BJ (cell line): ENCODE results near the gene MAN2A2. TPM values are rescaled to one million over a fixed set of nuclear protein-coding genes. Genes with fewer than 3 reads are reported as not detected.
A peak's percentile ranks its signal among the peaks of the same experiment; 100 is the strongest.

Experiments used
- CTCF ChIA-PET: fragments of 350-600 bp; formaldehyde crosslinking; extraction: SDS; loops from one replicate; lab custom pipeline; 2021; ENCODE audit warnings: antibody characterized with exemption, inconsistent platforms; lab: Yijun Ruan, JAX
- POLR2A ChIA-PET: fragments of 300-600 bp; sonication (Branson Sonifier 250); formaldehyde crosslinking; extraction: SDS; loops from one replicate; lab custom pipeline; 2021; ENCODE audit warnings: antibody characterized with exemption; lab: Charles Lee
- DNase-seq: peaks from one replicate; pipeline ENCODE4 v3.0.0-alpha.2; 2011; ENCODE audit warnings: low read depth
- H3K27me3 ChIP-seq: 2 replicates; pipeline ENCODE4 v1.6.0; 2011; ENCODE audit warnings: low read length; ENCODE audit not compliant: control insufficient read depth, insufficient read depth
- H3K36me3 ChIP-seq: 2 replicates; pipeline ENCODE4 v1.5.1; 2011; ENCODE audit warnings: low read length; ENCODE audit not compliant: control insufficient read depth, insufficient read depth
- H3K4me3 ChIP-seq: 2 replicates; pipeline ENCODE4 v1.5.1; 2011; ENCODE audit warnings: low read depth, mild to moderate bottlenecking, control low read depth, low read length
- CTCF ChIP-seq: IDR thresholded peaks from 2 replicates; pipeline ENCODE4 v1.5.1; 2011; ENCODE audit warnings: low read depth, mild to moderate bottlenecking, control low read depth, inconsistent platforms, low read length, moderate library complexity; ENCODE audit not compliant: insufficient read depth
- polyA plus RNA-seq: library from polyadenylated mRNA; depleted of rRNA; stranded (reverse); fragments of >200 nt; gene quantifications from 2 replicates; pipeline ENCODE4 v1.2.3, GENCODE V29; 2011

Gene MAN2A2
- polyA plus RNA-seq, 1 experiment: 40.4 TPM

DNA sequence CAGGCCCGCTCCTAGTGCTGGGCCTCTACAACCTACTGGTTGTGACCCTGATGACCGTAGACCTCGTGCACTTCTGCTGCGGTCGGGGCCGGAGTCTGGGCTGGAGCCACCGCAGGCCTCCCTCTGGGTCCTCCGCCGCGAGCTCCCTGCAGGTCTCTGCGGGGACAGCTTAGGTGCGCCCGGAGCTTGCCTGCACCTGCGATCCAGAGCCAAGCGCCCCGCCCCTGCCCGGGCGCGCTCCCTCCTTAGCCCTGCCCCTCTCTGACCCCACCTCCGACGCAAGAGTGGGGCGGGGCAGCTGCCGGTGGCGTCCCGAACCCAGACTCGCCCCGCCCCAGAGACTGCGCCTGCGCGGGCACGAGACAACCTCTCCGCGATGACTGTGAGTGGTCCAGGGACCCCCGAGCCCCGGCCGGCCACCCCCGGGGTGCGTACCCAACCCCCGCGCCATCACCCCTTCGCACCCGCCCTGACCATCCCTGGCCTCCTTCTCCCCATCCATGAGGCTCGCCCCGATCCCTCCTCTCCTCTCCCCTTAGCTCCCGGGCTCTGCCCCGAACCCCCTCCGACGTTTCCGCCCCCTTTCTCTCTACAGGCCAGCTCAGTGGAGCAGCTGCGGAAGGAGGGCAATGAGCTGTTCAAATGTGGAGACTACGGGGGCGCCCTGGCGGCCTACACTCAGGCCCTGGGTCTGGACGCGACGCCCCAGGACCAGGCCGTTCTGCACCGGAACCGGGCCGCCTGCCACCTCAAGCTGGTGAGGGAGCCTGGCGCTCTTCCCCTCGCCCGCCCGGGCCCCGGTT is 32.0 kb downstream of the MAN2A2 start, which contains the start of gene UNC45A:
Gene UNC45A (plus strand): TSS at position 337 of the 803 bp plus-strand sequence. CDS start 40 bp downstream, at position 377.
- DNase-seq: no peak
- H3K27me3 ChIP-seq: no peaks in the 10 kb centered on the region
- POLR2A ChIA-PET: interaction anchor here (0.5 to 1.0 kb wide), 2 partner anchors 9 to 58 kb away, joined by 6 to 24 read pairs; no protein-coding TSS in a partner anchor
- peak within 1 kb of the TSS; percentile 81 for H3K4me3 ChIP-seq
- 0 out of 2 replicates have a peak, but pooled peaks have one; percentile 19 for TF ChIP-seq CTCF
- H3K36me3 ChIP-seq: peaks cover 13% of the 10 kb centered on the region
- CTCF ChIA-PET: interaction anchor here (0.5 to 7.1 kb wide), 19 partner anchors 9 to 620 kb away, joined by 3 to 94 read pairs (median 7); partner anchors contain the start of genes FES, MAN2A2 and RCCD1

GRCh38 chr15:90936823-90937222 is 33.7 kb downstream of the MAN2A2 start:
- no peak for DNase-seq
- CTCF ChIA-PET: interaction anchor here (0.8 to 7.1 kb wide), 4 partner anchors 9 to 113 kb away, joined by 3 to 87 read pairs (median 30); no protein-coding TSS in a partner anchor
- TF ChIP-seq CTCF: no peak
- POLR2A ChIA-PET: no interaction called here
- Histone ChIP-seq H3K4me3 (no peak overlapping the region), H3K36me3 (peaks cover 22% of the 10 kb centered on the region), H3K27me3 (no peaks in the 10 kb centered on the region)

DNA sequence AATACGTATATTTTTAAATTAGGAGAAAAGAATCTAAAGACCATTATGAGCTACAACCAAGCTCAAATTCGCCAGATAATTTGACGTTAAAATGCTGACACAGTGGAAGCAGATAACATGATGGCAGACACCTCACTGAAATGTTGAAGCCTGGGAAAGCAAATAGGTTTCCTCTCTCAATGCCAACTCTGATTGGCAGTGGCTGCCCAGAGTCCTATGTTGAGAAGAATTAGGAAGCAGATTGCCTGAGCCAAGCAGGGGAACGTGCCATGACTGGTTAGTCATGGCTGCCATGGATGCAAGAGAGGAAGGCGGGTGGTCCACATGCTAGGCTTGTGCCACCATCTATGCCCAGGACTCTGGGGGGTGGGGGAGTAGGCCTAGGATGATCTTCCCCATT is 35.2 kb downstream of the MAN2A2 start:
- DNase-seq: no peak
- POLR2A ChIA-PET: no interaction called here
- CTCF ChIA-PET: no interaction called here
- TF ChIP-seq CTCF: no peak
- no peaks in the 10 kb centered on the region for H3K27me3 ChIP-seq
- no peak overlapping the region for H3K4me3 ChIP-seq
- peaks cover 31% of the 10 kb centered on the region for H3K36me3 ChIP-seq

DNA sequence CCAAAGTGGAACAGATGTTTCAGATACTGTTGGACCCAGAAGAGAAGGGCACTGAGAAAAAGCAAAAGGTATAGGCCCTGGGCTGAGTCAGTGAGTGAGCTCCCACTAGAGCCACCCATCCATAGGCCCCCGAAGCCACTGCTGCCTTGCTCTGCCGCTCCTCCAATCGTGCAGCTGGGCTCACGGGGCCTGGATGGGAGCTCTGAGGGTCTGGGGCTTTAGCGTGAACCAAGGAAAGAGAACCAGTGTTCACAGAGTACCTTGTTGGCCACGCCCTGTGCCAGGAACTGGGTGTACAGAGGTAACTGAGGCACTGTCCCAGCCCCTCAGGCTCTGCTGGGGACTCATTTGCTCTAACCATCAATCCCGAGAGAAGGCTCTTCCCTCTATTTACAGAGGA is 36.7 kb downstream of the MAN2A2 start:
- CTCF ChIA-PET: interaction anchor here (0.6 to 0.8 kb wide), 2 partner anchors 37 to 286 kb away, joined by 3 read pairs; no protein-coding TSS in a partner anchor
- H3K36me3 ChIP-seq: peaks cover 38% of the 10 kb centered on the region
- no peak for TF ChIP-seq CTCF
- no peak overlapping the region for H3K4me3 ChIP-seq
- DNase-seq: no peak
- H3K27me3 ChIP-seq: no peaks in the 10 kb centered on the region
- POLR2A ChIA-PET: no interaction called here

DNA sequence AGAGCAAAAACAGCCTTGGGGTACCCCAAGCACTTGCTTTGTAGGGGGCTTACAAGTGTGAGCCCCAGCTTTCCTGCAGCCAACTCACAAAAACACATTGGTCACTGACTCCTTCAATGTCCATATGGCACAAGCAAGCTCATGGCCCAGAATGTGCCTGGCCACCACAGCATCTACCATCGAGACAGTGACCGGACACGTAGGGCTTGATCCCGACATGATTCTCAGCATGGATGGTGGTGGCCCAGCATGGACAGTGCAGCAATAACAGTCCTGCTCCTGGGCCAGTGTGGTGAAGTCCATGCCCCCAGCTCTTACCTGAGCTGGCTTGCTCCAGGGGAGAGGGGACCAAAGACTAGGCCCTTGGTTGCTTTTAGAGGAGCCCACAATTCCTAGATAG is 37.9 kb downstream of the MAN2A2 start:
- TF ChIP-seq CTCF: no peak
- DNase-seq: no peak
- no peak overlapping the region for H3K4me3 ChIP-seq
- CTCF ChIA-PET: interaction anchor here (10.2 kb wide), 1 partner anchor 7 kb away, joined by 87 read pairs; the partner anchor contains the start of genes HDDC3 and UNC45A
- POLR2A ChIA-PET: no interaction called here
- H3K27me3 ChIP-seq: no peaks in the 10 kb centered on the region
- H3K36me3 ChIP-seq: peaks cover 42% of the 10 kb centered on the region
